ENCODE results near the gene GAK. TPM values are rescaled to one million over a fixed set of nuclear protein-coding genes. Genes with fewer than 3 reads are reported as not detected.

The GAK gene
- total and polyA plus RNA-seq, 10 donors = 112 to 249 (median 190) TPM

DNA sequence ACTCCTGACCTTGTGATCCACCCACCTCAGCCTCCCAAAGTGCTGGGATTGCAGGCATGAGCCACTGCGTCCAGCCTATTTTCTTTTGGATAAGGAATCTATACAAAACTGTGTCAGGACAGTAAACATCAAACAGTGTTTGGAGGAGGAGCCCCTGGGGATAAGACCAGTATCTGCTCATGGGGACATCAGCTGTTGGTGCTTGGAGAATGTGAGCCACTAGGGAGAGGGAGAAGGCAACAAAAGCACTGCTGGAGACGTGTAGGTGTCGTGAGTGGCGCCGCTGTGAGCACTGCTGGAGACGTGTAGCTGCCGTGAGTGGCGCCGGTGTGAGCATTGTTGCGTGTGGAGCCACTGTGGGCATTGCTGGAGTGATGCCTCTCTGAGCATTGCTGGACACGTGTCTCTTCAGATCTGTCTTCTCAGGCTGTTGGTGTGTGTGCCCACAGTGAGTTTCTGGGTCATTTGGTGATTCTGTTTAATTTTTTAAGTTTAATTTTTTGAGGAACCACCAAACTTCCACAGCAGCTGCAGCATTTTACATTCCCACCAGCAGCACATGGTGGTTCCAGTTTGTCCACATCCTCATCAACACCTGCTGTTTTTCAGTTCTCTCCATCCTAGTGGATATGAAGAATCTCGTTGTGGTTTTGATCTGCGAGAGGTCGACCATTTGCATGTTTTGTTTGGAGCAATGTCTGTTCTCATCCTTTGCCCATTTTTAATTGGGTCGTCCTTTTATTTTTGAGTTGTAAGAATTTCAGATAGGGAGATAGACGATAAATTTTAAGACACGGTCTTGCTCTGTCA, 22.3 kb upstream of the GAK start:
- Histone ChIP-seq H3K27me3 (replicated peaks in 1 of 7) (no peaks in the 10 kb centered on the region), H3K27ac (no peak overlapping the region), H3K36me3 (peaks cover 0 to 83% (median 42%) of the 10 kb centered on the region in 6 donors), H3K4me3 (no peak overlapping the region), H3K4me1 (no peaks in the 10 kb centered on the region), H3K9me3 (no peaks in the 10 kb centered on the region)
- WGBS, 5 donors = 89 to 94% (median 92%) methylated on average over 17 of the region's 17 CpGs
- no peak for TF ChIP-seq POLR2A (IDR thresholded peaks at IDR 0.05)
- TF ChIP-seq POLR2AphosphoS5 (IDR thresholded peaks at IDR 0.05) = peak in 1 of 3 donors; percentile 17
- no peak for DNase-seq
- intact Hi-C loops (cut with DNase I; ENCODE audit: low total_unique reads) = no loop called here

DNA sequence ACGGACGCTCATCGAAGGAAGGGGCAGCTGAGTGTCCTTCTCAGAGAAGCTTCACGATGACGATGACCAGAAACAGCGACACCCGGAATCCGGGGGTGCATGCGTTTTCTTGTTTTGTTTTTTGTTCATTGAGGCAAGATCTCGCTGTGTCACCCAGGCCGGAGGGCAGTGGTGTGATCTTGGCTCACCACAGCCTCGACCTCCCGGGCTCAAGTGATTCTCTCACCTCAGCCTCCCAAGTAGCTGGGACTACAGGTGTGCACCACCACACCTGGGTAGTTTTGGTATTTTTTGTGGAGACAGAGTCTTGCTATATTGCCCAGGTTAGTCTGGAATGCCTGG, 21.4 kb upstream of the GAK start:
- DNase-seq = no peak
- TF ChIP-seq POLR2AphosphoS5 (IDR thresholded peaks at IDR 0.05) = no peak
- TF ChIP-seq, protein P1, sequence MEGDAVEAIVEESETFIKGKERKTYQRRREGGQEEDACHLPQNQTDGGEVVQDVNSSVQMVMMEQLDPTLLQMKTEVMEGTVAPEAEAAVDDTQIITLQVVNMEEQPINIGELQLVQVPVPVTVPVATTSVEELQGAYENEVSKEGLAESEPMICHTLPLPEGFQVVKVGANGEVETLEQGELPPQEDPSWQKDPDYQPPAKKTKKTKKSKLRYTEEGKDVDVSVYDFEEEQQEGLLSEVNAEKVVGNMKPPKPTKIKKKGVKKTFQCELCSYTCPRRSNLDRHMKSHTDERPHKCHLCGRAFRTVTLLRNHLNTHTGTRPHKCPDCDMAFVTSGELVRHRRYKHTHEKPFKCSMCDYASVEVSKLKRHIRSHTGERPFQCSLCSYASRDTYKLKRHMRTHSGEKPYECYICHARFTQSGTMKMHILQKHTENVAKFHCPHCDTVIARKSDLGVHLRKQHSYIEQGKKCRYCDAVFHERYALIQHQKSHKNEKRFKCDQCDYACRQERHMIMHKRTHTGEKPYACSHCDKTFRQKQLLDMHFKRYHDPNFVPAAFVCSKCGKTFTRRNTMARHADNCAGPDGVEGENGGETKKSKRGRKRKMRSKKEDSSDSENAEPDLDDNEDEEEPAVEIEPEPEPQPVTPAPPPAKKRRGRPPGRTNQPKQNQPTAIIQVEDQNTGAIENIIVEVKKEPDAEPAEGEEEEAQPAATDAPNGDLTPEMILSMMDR (IDR thresholded peaks at IDR 0.05 in 8 of 11, conservative IDR thresholded peaks at IDR 0.05 in 3 of 11) = no peak
- no peak for TF ChIP-seq POLR2A (IDR thresholded peaks at IDR 0.05)
- intact Hi-C loops (cut with DNase I; ENCODE audit: low total_unique reads) = no loop called here
- WGBS, 5 donors = 94 to 98% (median 97%) methylated on average over 13 of the region's 13 CpGs
- H3K4me3 ChIP-seq = no peak overlapping the region
- no peaks in the 10 kb centered on the region for H3K9me3 ChIP-seq
- peaks cover 0 to 2% (median under 1%) of the 10 kb centered on the region in 6 donors for H3K4me1 ChIP-seq
- no peaks in the 10 kb centered on the region for H3K27me3 ChIP-seq (replicated peaks in 1 of 7)
- H3K36me3 ChIP-seq = peaks cover 0 to 74% (median 39%) of the 10 kb centered on the region in 6 donors
- no peak overlapping the region for H3K27ac ChIP-seq

DNA sequence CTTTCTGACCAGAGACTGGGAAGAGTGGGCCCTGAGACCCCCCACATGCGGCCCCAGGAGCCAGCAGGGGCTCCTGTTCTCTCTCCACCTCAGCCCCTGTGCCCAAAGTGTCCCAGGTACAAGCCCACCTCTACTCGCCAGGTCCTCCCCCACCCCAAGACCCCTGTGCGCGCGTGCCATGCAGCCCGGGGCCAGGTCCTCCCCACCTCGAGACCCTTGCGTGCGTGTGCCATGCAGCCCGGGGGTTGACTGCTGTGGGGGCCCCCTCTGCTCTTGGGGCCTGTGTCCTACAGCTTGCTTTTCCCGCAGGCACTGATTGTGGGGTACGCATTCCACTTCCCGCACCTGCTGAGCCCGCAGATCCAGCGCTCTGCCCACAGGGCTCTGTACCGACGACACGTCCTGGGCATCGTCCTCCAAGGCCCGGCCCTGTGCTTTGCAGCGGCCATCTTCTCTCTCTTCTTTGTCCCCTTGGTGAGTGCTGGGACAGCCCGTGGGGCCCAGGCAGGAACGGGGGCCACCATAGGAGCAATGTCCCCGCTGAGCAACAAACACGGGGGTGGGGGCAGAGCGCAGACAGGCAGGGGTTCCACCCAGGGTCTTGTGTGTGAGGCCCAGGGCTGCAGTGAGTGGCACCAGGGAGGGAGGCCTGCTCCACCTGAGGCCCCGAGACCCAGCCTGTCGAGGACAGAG, 20.9 kb upstream of the GAK start:
- H3K9me3 ChIP-seq = no peaks in the 10 kb centered on the region
- H3K4me1 ChIP-seq = peaks cover 0 to 8% (median 3%) of the 10 kb centered on the region in 6 donors
- H3K27me3 ChIP-seq (replicated peaks in 1 of 7) = no peaks in the 10 kb centered on the region
- DNase-seq = peak; percentile 64
- TF ChIP-seq, protein P1 (IDR thresholded peaks at IDR 0.05 in 8 of 11, conservative IDR thresholded peaks at IDR 0.05 in 3 of 11) = no peak
- TF ChIP-seq POLR2AphosphoS5 (IDR thresholded peaks at IDR 0.05) = peak in 1 of 3 donors; percentile 41
- no peak for TF ChIP-seq POLR2A (IDR thresholded peaks at IDR 0.05)
- H3K27ac ChIP-seq = no peak overlapping the region
- H3K4me3 ChIP-seq = no peak overlapping the region
- H3K36me3 ChIP-seq = peaks cover 0 to 69% (median 34%) of the 10 kb centered on the region in 6 donors
- intact Hi-C loops (cut with DNase I; ENCODE audit: low total_unique reads) = no loop called here
- WGBS, 5 donors = 87 to 97% (median 95%) methylated on average over 16 to 28 of the region's 28 CpGs

GRCh38 chr4:951594-952468, 19.7 kb upstream of the GAK start:
- peaks cover 0 to 57% (median 29%) of the 10 kb centered on the region in 6 donors for H3K36me3 ChIP-seq
- H3K4me3 ChIP-seq = no peak overlapping the region
- TF ChIP-seq POLR2AphosphoS5 (IDR thresholded peaks at IDR 0.05) (no peak), POLR2A (IDR thresholded peaks at IDR 0.05) (no peak)
- TF ChIP-seq, protein P1 (IDR thresholded peaks at IDR 0.05 in 8 of 11, conservative IDR thresholded peaks at IDR 0.05 in 3 of 11) = no peak
- H3K27me3 ChIP-seq (replicated peaks in 1 of 7) = no peaks in the 10 kb centered on the region
- H3K9me3 ChIP-seq = no peaks in the 10 kb centered on the region
- intact Hi-C loops (cut with DNase I; ENCODE audit: low total_unique reads) = no loop called here
- no peak overlapping the region for H3K27ac ChIP-seq
- 89 to 94% (median 91%) methylated on average over 19 to 23 of the region's 23 CpGs for WGBS, 5 donors
- peak; percentile 68 for DNase-seq
- peaks cover 0 to 20% (median 6%) of the 10 kb centered on the region in 6 donors for H3K4me1 ChIP-seq

Measured in spleen (tissue), 11 donors.